GM12892 (cell line): ENCODE data around the gene SNPH.
"Not testable (repeated sequence)": the region's sequence is repeated elsewhere in the genome, so short reads cannot be mapped to it uniquely, and the experiment has no call there.

Experiments used
- POLR2A ChIP-seq: IDR thresholded peaks from 2 replicates; pipeline ENCODE4 v1.6.1; 2011; ENCODE audit warnings: low read depth, low read length, control low read depth
- POLR2AphosphoS5 ChIP-seq: IDR thresholded peaks from 2 replicates; pipeline ENCODE4 v1.6.1; 2011; ENCODE audit warnings: low read depth, low read length, control low read depth
- TAF1 ChIP-seq: IDR thresholded peaks from 2 replicates; pipeline ENCODE4 v1.6.1; 2011; ENCODE audit warnings: low read depth, mild to moderate bottlenecking, control low read depth, low read length, borderline replicate concordance

GRCh38 chr20:1216527-1217427, 49.3 kb upstream of the SNPH start:
- TF ChIP-seq POLR2A, TAF1, POLR2AphosphoS5: not testable (repeated sequence)
